ENCODE data around the gene RAMP1.
A peak's percentile ranks its signal among the peaks of the same experiment; 100 is the strongest.
"Not testable (repeated sequence)": the region's sequence is repeated elsewhere in the genome, so short reads cannot be mapped to it uniquely, and the experiment has no call there.

Gene RAMP1

DNA sequence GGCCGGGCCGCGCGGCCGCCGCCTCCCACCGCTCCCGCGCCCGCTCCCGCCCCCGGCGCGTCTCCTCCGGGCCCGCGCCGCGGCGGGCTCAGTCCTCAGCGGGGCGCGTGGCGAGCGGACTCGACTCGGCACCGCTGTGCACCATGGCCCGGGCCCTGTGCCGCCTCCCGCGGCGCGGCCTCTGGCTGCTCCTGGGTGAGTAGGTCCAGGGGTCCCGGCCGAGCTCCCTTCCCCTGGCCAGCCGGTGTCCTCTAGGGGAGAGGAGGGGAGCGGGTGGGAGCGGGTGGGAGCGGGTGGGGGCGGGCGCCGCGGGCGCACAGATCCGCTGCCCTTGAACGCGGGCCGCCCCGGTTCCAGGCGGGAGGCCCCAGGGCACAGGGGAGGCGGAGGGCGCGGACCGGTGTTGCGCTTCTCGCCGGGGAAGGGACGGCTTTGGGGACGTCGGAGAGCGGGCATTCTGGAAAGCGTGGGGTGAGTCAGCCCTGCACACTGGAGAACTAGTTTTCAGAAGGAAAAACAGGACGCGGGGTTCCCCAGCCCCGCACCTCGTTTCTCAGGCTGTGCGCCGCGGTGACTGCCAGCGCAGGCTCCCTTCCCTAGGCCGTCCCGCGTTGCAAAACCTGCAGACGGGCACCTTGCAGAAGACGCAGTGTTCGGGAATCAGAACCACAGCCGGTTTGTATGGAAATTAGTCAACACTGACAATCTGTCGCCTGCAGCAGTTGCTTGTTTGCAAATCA lies at the start of gene RAMP1:
RAMP1 (plus strand) TSS at position 91 of the 740 bp plus-strand sequence; CDS start at position 144, 53 bp downstream.
- peak; percentile 71 for DNase-seq

- DNase-seq: no peak
These were observed 43.8 kb upstream of the RAMP1 start for GRCh38 chr2:237815637-237816036.

GRCh38 chr2:237816531-237816930 lies 42.9 kb upstream of the RAMP1 start:
- DNase-seq: no peak

- DNase-seq: no peak
These were observed 41.4 kb upstream of the RAMP1 start for GRCh38 chr2:237818066-237818473.

GRCh38 chr2:237819231-237819630 lies 40.2 kb upstream of the RAMP1 start:
- no peak for DNase-seq

- DNase-seq: no peak
These were observed 39.0 kb upstream of the RAMP1 start for GRCh38 chr2:237820421-237820820.

DNA sequence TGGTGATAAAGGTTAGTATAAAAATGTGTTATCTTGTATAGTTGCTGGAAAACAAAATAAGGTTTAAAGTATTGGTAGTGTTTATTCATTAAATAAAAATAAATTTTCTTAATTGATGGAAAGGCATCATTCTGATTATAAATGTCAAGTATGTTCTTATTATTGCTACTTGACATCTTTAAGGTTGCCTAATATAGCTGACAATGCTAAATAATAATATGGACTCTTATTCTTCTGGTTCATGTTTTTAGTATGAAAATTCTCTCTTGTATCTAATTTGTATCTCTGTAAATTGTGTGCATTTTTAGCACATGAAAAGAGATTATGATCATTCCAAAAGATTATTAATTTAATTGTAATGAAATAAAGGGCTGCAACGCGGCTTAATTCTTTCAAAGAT lies 35.9 kb upstream of the RAMP1 start:
- no peak for DNase-seq

DNA sequence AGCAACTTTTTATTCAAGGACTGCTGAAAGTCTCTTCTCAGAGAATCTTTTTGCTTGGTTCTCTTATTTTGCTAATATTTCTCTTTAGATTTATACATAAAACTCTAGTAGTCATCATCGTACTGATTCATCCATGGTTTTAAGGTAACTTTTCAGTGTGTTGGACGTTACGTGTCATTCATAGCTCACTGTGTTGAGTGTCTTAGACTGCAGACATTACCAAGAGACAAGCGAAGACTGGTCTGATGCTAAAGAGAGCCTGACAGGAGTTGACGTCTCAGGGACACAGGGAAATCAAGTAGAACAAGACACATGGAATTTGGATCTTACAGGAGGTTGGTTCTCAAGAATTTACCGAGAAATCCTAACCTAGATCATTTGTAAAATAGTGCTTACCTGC lies 35.3 kb upstream of the RAMP1 start:
- DNase-seq: no peak

- no peak for DNase-seq
These were observed 31.9 kb upstream of the RAMP1 start for GRCh38 chr2:237827421-237827987.

GRCh38 chr2:237830522-237830921 lies 28.9 kb upstream of the RAMP1 start:
- DNase-seq: no peak

- DNase-seq: no peak
These were observed 25.9 kb upstream of the RAMP1 start for GRCh38 chr2:237833546-237833945.

- DNase-seq: no peak
These were observed 24.1 kb upstream of the RAMP1 start for GRCh38 chr2:237835372-237835771.

- no peak for DNase-seq
These were observed 18.4 kb upstream of the RAMP1 start for GRCh38 chr2:237841051-237841450.

DNA sequence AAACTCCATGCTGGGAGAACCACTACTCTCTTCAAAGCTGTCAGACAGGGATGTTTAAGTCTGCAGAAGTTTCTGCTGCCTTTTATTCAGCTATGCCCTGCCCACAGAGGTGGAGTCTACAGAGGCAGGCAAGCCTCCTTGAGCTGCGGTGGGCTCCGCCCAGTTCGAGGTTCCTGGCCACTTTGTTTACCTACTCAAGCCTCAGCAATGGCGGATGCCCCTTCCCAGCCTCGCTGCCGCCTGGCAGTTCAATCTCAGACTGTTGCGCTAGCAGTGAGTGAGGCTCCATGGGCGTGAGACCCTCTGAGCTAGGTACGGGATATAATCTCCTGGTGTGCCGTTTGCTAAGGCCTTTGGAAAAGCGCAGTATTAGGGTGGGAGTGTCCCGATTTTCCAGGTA lies 10.5 kb upstream of the RAMP1 start:
- not testable (repeated sequence) for DNase-seq

DNA sequence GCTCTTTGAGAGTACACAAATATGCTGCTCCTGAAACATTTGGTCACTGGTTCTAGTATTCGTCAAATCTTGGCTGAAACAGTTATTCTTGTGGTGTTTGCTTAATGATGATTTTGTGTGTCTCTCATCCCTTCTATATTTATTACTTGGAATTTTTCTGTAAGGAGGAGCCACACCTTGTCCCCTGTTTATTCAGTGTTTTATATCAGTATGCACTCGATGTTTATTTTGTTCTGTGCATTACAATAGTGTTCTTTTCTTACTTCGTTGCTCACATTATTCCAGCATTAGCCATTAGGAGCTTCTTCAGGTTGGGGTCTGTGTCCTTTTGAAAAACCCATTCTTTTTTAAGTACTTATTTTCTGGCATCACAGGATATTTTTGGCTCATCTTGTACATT lies 5.1 kb upstream of the RAMP1 start:
- DNase-seq: no peak

- no peak for DNase-seq
These were observed 1.6 kb upstream of the RAMP1 start for GRCh38 chr2:237857791-237858190.

DNA sequence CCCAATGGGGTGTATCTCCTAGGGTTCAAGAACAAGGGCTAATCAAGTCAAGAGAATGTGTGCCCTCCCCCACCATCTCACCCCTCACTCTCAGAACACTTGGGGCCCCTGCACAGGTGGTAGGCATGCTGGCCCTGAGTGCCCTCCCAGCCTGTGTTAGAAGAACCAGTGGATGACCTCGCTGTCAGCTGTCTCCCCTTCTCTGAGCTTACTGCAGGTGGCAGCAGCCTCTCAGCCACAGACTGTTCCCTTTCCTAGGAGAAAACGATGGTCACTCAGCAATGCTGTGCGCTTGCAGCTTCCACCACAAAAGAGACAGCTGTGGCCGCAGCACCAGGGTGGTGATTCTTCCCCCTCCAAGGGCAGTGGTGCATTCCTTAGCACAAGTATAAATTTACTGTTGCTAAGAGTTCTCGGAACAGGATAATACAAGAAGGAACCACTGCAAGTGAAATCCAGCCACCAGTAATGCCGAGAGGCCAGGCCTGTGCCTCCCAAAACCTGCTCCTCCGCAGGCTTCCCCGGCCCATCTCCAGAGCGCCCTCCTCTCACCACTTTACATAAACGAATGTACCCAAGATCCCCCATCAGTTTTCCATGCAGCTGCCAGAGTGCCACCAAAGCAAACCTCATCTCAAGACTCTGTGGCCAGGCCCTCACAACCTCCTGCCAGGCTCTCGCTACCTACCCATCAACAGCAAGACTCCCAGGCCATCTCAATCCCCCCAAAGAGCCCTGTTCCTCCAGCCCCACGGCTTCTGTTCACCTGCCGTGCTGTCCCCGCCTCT lies 935 bp upstream of the RAMP1 start:
- DNase-seq: peak; percentile 35

GRCh38 chr2:237859082-237859433 lies 365 bp upstream of the RAMP1 start:
- DNase-seq: no peak

DNA sequence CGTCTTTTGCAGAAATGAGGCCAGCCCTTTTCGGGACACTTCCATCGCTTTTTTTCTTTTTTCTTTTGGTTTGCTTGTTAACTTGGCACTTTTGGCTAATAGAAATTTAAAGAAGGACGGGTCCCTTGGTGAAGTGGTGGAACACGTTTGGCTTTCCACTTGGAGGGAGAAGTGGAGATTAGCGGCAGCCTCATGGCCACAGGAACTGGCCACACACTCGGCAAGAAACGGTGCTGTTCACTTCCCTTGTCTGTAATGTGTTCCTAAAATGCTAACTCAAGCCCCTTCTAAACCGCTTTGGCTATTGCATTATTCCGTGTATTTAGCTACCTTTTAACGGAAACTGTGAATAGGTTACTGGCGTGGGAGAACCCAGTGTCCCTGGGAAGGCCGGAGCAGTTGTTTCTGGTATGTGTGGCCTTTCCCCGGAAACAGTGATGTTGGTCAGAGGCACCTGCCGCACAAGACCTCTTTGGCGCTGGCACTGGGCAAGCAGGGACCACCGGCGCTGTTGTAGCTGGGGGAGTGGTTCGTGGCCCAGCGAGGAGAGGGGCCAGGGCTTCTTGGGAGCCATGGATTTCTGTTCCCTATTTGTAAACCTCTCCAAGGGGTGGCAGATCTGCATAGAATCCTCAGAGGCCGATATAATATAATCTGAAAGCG lies 981 bp downstream of the RAMP1 start:
- DNase-seq: no peak

- DNase-seq: no peak
These were observed 2.6 kb downstream of the RAMP1 start for GRCh38 chr2:237861875-237862527.

DNA sequence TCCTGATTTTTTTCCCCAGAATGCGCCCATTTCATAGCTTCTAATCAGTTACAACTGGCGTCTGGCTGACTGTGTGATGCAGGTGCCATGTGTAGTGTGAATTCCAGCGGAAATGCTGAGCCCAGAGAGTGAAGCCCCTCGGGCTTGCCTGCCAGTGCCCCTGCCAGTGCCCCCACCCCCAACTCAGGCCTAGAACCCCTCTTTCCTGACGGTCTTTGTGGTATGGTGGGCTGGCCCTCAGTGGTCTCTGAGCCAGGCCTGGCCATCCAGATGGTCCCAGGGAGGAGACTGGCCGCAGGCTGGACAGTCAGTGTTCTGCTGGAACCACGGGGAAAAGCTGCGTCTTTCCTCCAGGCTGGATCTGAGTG lies 3.1 kb downstream of the RAMP1 start:
- no peak for DNase-seq

GRCh38 chr2:237863102-237863511 lies 3.7 kb downstream of the RAMP1 start:
- no peak for DNase-seq

Measured in DMS 273 treated with DMSO at 0.1 percent for 48 hours (cell line).